Fibroblast of lung (primary cell): ENCODE data around the gene LTBP2. TPM values are rescaled to one million over a fixed set of nuclear protein-coding genes. Genes with fewer than 3 reads are reported as not detected.
A peak's percentile ranks its signal among the peaks of the same experiment; 100 is the strongest.

Source experiments
- DNase-seq, 2 donors: peaks; one replicate each; pipeline versions ENCODE4 v3.0.0 to v3.0.0-alpha.2; 2010; ENCODE audit warnings: low read depth in 2 of 2
- H2AFZ ChIP-seq: 2 replicates; pipeline ENCODE4 v1.5.1; 2012; ENCODE audit warnings: low read length, control low read depth, inconsistent platforms
- H3K27ac ChIP-seq: 2 replicates; pipeline ENCODE4 v1.5.1; 2011; ENCODE audit warnings: low read length, control low read depth; ENCODE audit not compliant: insufficient read depth
- H3K27me3 ChIP-seq: 2 replicates; pipeline ENCODE4 v1.5.1; 2011; ENCODE audit warnings: mild to moderate bottlenecking, low read length; ENCODE audit not compliant: control insufficient read depth, insufficient read depth
- H3K36me3 ChIP-seq: 2 replicates; pipeline ENCODE4 v1.5.1; 2011; ENCODE audit warnings: low read length; ENCODE audit not compliant: control insufficient read depth, insufficient read depth
- H3K4me1 ChIP-seq: 2 replicates; pipeline ENCODE4 v1.5.1; 2011; ENCODE audit warnings: low read length; ENCODE audit not compliant: control insufficient read depth, insufficient read depth; ENCODE audit errors: extremely low read depth
- H3K4me2 ChIP-seq: 2 replicates; pipeline ENCODE4 v1.5.1; 2011; ENCODE audit warnings: low read length, control low read depth; ENCODE audit not compliant: insufficient read depth; ENCODE audit errors: extremely low read depth
- H3K4me3 ChIP-seq, 4 experiments: fragments of 200-600 bp in 1 of 4; sonication (generic) in 1 of 4; replicated peaks in 1 of 4; 2 replicates each; pipeline ENCODE4 v1.5.1; 2011 to 2016; ENCODE audit warnings: low read length in 4 of 4, low read depth in 3 of 4, mild to moderate bottlenecking in 3 of 4, control low read depth in 2 of 4, inconsistent platforms in 1 of 4, mixed read lengths in 1 of 4; ENCODE audit not compliant: insufficient read depth in 1 of 4; ENCODE audit errors: control extremely low read depth in 1 of 4
- H3K79me2 ChIP-seq: 2 replicates; pipeline ENCODE4 v1.5.1; 2012; ENCODE audit warnings: mild to moderate bottlenecking, low read length, inconsistent platforms; ENCODE audit not compliant: control insufficient read depth, insufficient read depth
- H3K9ac ChIP-seq: 2 replicates; pipeline ENCODE4 v1.5.1; 2011; ENCODE audit warnings: mild to moderate bottlenecking, low read length, control low read depth; ENCODE audit not compliant: insufficient read depth
- H3K9me3 ChIP-seq: 2 replicates; pipeline ENCODE4 v1.5.1; 2012; ENCODE audit warnings: low read depth, low read length; ENCODE audit not compliant: control insufficient read depth, insufficient read depth
- H4K20me1 ChIP-seq: 2 replicates; pipeline ENCODE4 v1.5.1; 2011; ENCODE audit warnings: low read length; ENCODE audit not compliant: control insufficient read depth, insufficient read depth; ENCODE audit errors: extremely low read depth
- CTCF ChIP-seq, 2 donors: IDR thresholded peaks in 1 of 2; conservative IDR thresholded peaks in 1 of 2; 1 replicate in 1 of 2; 2 replicates in 1 of 2; pipeline ENCODE4 v1.5.1; 2011 to 2012; ENCODE audit warnings: low read length in 2 of 2, control low read depth in 1 of 2, inconsistent platforms in 1 of 2, low read depth in 1 of 2, mild to moderate bottlenecking in 1 of 2
- EZH2 ChIP-seq: IDR thresholded peaks from 2 replicates; pipeline ENCODE4 v1.5.1; 2012; ENCODE audit warnings: low read length, control low read depth, mild to moderate bottlenecking; ENCODE audit errors: missing control alignments
- polyA plus RNA-seq, 2 donors: library from polyadenylated mRNA; depleted of rRNA in 1 of 2; stranded (reverse) in 1 of 2; unstranded in 1 of 2; fragments of >200 nt; gene quantifications; 2 replicates each; pipeline ENCODE4 v1.2.1, GENCODE V29; 2011 to 2012; ENCODE audit warnings: missing spikeins in 1 of 2
- total RNA-seq: library from RNA; depleted of rRNA; stranded (reverse); fragments of >200 nt; gene quantifications from 2 replicates; pipeline ENCODE4 v1.2.1, GENCODE V29; 2014

The LTBP2 gene
- total and polyA plus RNA-seq, 2 donors (not counting 1 experiment from before 2014, with no cell fraction given): 108 to 514 TPM

- no peak for DNase-seq
- TF ChIP-seq CTCF (conservative IDR thresholded peaks at IDR 0.05 in 1 of 2, IDR thresholded peaks at IDR 0.05 in 1 of 2; ENCODE audit: low read depth in 1 of 2, low read length in 2 of 2): no peak
- TF ChIP-seq EZH2: no peak
- Histone ChIP-seq H3K27me3 (no peaks in the 10 kb centered on the region), H3K36me3 (peaks cover 60% of the 10 kb centered on the region), H3K4me1 (no peaks in the 10 kb centered on the region), H3K9me3 (no peaks in the 10 kb centered on the region), H2AFZ (no peak overlapping the region), H3K27ac (no peak overlapping the region), H3K9ac (no peak overlapping the region), H3K4me2 (no peak overlapping the region), H3K79me2 (no peaks in the 10 kb centered on the region), H4K20me1 (no peaks in the 10 kb centered on the region), H3K4me3 (no peak overlapping the region)
Observed at GRCh38 chr14:74503291-74503937, 108.6 kb downstream of the LTBP2 start.

GRCh38 chr14:74502236-74503019 is 109.6 kb downstream of the LTBP2 start:
- Histone ChIP-seq H3K36me3 (peaks cover 56% of the 10 kb centered on the region), H3K27ac (no peak overlapping the region), H3K79me2 (no peaks in the 10 kb centered on the region), H3K9me3 (no peaks in the 10 kb centered on the region), H4K20me1 (no peaks in the 10 kb centered on the region), H3K9ac (no peak overlapping the region), H3K4me1 (no peaks in the 10 kb centered on the region), H3K4me3 (no peak overlapping the region), H2AFZ (no peak overlapping the region), H3K27me3 (no peaks in the 10 kb centered on the region), H3K4me2 (no peak overlapping the region)
- no peak for TF ChIP-seq EZH2
- TF ChIP-seq CTCF (conservative IDR thresholded peaks at IDR 0.05 in 1 of 2, IDR thresholded peaks at IDR 0.05 in 1 of 2; ENCODE audit: low read depth in 1 of 2, low read length in 2 of 2): peak; percentile 40 to 72
- peak; percentile 39 to 53 for DNase-seq

GRCh38 chr14:74501691-74502090 is 110.3 kb downstream of the LTBP2 start:
- H3K4me2 ChIP-seq: no peak overlapping the region
- no peak overlapping the region for H2AFZ ChIP-seq
- TF ChIP-seq EZH2: no peak
- TF ChIP-seq CTCF (conservative IDR thresholded peaks at IDR 0.05 in 1 of 2, IDR thresholded peaks at IDR 0.05 in 1 of 2; ENCODE audit: low read depth in 1 of 2, low read length in 2 of 2): no peak
- H3K9me3 ChIP-seq: no peaks in the 10 kb centered on the region
- no peak overlapping the region for H3K27ac ChIP-seq
- H3K4me1 ChIP-seq: no peaks in the 10 kb centered on the region
- H3K79me2 ChIP-seq: no peaks in the 10 kb centered on the region
- no peak overlapping the region for H3K4me3 ChIP-seq
- no peaks in the 10 kb centered on the region for H4K20me1 ChIP-seq
- H3K9ac ChIP-seq: no peak overlapping the region
- H3K27me3 ChIP-seq: no peaks in the 10 kb centered on the region
- DNase-seq: no peak
- H3K36me3 ChIP-seq: peaks cover 56% of the 10 kb centered on the region
